Transverse colon (tissue), 4 donors: ENCODE measurements around the gene TEK. TPM values are rescaled to one million over a fixed set of nuclear protein-coding genes. Genes with fewer than 3 reads are reported as not detected.

Source experiments
- DNase-seq: peaks from one replicate; pipeline ENCODE4 v3.0.0-alpha.2; 2019
- H3K27ac ChIP-seq, 4 donors: fragments of 200-600 bp; sonication (generic); 2 replicates each; pipeline ENCODE4 v1.5.1; 2016 to 2018; ENCODE audit warnings: inconsistent platforms in 4 of 4
- H3K27me3 ChIP-seq: fragments of 200-600 bp; sonication (generic); 2 replicates; pipeline ENCODE4 v1.5.1; 2017; ENCODE audit warnings: inconsistent platforms
- H3K36me3 ChIP-seq, 4 donors: fragments of 200-600 bp; sonication (generic); 2 replicates each; pipeline ENCODE4 v1.5.1; 2017 to 2019; ENCODE audit warnings: inconsistent platforms in 4 of 4
- H3K4me1 ChIP-seq, 4 donors: fragments of 200-600 bp; sonication (generic); 2 replicates each; pipeline ENCODE4 v1.5.1; 2017 to 2020; ENCODE audit warnings: inconsistent platforms in 4 of 4
- H3K4me3 ChIP-seq, 4 donors: fragments of 200-600 bp; sonication (generic); 1 replicate in 1 of 4; 2 replicates in 3 of 4; pipeline versions ENCODE4 v1.5.1 to v1.6.1; 2017 to 2019; ENCODE audit warnings: inconsistent platforms in 4 of 4
- H3K9me3 ChIP-seq, 2 donors: fragments of 200-600 bp; sonication (generic); 2 replicates each; pipeline ENCODE4 v1.5.1; 2017 to 2019; ENCODE audit warnings: inconsistent platforms in 2 of 2
- CTCF ChIP-seq, 5 experiments: fragments of 200-600 bp in 3 of 5; fragments of 450-650 bp in 2 of 5; sonication (generic) in 3 of 5; IDR thresholded peaks; 1 replicate in 2 of 5; 2 replicates in 3 of 5; pipeline ENCODE4 v1.5.1; 2016 to 2017; ENCODE audit warnings: antibody characterized with exemption in 5 of 5, inconsistent platforms in 3 of 5, mild to moderate bottlenecking in 2 of 5, moderate library complexity in 1 of 5
- EP300 ChIP-seq: sonication (generic); formaldehyde crosslinking; IDR thresholded peaks from one replicate; pipeline ENCODE4 v1.6.1; 2017; ENCODE audit warnings: antibody characterized with exemption, low read depth
- POLR2A ChIP-seq: fragments of 450-650 bp; IDR thresholded peaks from one replicate; pipeline ENCODE4 v1.6.1; 2016; ENCODE audit warnings: antibody characterized with exemption, mild to moderate bottlenecking, moderate library complexity
- POLR2AphosphoS5 ChIP-seq, 3 donors: sonication (generic); formaldehyde crosslinking; IDR thresholded peaks; one replicate each; pipeline ENCODE4 v1.6.1; 2016; ENCODE audit warnings: antibody characterized with exemption in 3 of 3
- WGBS, 2 donors: methylation state at CpG; one replicate each; pipeline ENCODE4 v1.1.5; 2018; ENCODE audit warnings: low coverage in 1 of 2; 5-methylcytosine and 5-hydroxymethylcytosine counted together
- in situ Hi-C, 4 donors: fragments of 200-750 bp; cut with MboI; loops; one replicate each; pipeline versions ENCODE4 v1.15.0 to v1.15.1; 2017; ENCODE audit warnings: low sequenced_read_pairs in 3 of 4, low pct_ligation_motif_present in 1 of 4, low pct_unique_long_range_greater_than_20kb in 1 of 4
- intact Hi-C: fragments of 100-400 bp; cut with DNase I; formaldehyde crosslinking; loops from one replicate; pipeline ENCODE4 v1.15.1; 2023; ENCODE audit warnings: low total_unique reads
- total RNA-seq, 4 donors: library from RNA; depleted of rRNA; stranded (reverse); fragments of >200 nt; gene quantifications; one replicate each; pipeline ENCODE4 v1.1.0, GENCODE V29; 2016

Gene TEK
- total RNA-seq, result 1 to 10 TPM; 1.5 to 4.0 (median 3.0) TPM

DNA sequence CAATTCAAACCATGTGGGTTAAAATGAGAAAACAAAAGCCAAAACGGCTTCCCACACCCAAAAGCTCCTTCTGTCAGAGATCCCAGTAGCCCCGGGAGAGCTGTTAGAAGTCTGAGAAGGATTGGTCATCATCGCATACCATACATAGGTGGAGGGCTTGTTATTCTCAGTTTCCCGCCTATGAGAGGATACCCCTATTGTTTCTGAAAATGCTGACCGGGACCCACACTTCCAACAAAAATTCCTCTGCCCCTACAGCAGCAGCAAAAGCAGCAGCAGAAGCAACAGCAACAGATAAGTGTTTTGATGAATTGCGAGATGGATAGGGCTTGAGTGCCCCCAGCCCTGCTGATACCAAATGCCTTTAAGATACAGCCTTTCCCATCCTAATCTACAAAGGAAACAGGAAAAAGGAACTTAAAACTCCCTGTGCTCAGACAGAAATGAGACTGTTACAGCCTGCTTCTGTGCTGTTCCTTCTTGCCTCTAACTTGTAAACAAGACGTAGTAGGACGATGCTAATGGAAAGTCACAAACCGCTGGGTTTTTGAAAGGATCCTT lies at the start of gene TEK:
TSS of gene TEK (plus strand) at position 245 of the 561 bp plus-strand sequence. CDS start 366 bp downstream, outside the sequence.
- Histone ChIP-seq H3K9me3 (no peaks in the 10 kb centered on the region), H3K27ac (peak within 1 kb of the TSS in 3 of 4 donors; percentile 13 to 39 (median 33)), H3K4me3 (no peak within 1 kb of the TSS), H3K27me3 (no peaks in the 10 kb centered on the region), H3K36me3 (no peaks in the 10 kb centered on the region), H3K4me1 (no peaks in the 10 kb centered on the region)
- no peak for DNase-seq
- in situ Hi-C loops, result loop anchor here in 1 of 4 donors (25.0 kb wide), 1 partner anchor 428 kb away; the partner anchor contains the start of gene MOB3B
- 60 to 63% methylated on average over 8 to 9 of the region's 9 CpGs for WGBS, 2 donors
- intact Hi-C loops, result no loop called here
- TF ChIP-seq CTCF (IDR thresholded peaks at IDR 0.05) (no peak), POLR2A (no peak), POLR2AphosphoS5 (IDR thresholded peaks at IDR 0.05) (no peak), EP300 (no peak)

DNA sequence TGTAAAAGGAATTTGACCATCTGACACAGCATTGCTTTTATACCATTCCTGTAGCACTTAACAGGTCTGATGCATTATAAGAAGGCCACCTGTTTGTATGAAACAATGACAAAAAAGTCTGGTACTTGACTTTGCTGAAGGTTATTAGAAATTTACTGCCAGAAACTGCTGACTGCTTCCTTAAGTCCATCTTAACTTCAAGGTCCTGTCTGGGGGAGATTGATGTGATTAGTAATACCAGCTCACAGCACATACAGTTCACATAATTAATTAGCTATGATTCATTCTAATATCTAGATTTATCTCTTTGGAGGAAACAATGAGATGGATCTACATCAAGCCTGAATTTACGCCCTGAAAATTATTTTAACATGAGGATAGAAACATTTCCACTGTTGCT lies 49.6 kb upstream of the TEK start:
- peaks cover 0 to 4% (median 0%) of the 10 kb centered on the region in 4 donors for H3K36me3 ChIP-seq
- intact Hi-C loops, result no loop called here
- in situ Hi-C loops, result no loop called here
- H3K27ac ChIP-seq, result no peak overlapping the region
- H3K4me1 ChIP-seq, result peaks cover 0 to 15% (median 3%) of the 10 kb centered on the region in 4 donors
- 78 to 84% methylated on average over 1 of the region's 1 CpG for WGBS, 2 donors
- no peaks in the 10 kb centered on the region for H3K27me3 ChIP-seq
- no peaks in the 10 kb centered on the region for H3K9me3 ChIP-seq
- no peak for TF ChIP-seq CTCF (IDR thresholded peaks at IDR 0.05)
- no peak for TF ChIP-seq POLR2AphosphoS5 (IDR thresholded peaks at IDR 0.05)
- no peak for TF ChIP-seq POLR2A
- TF ChIP-seq EP300, result no peak
- no peak for DNase-seq
- no peak overlapping the region for H3K4me3 ChIP-seq

DNA sequence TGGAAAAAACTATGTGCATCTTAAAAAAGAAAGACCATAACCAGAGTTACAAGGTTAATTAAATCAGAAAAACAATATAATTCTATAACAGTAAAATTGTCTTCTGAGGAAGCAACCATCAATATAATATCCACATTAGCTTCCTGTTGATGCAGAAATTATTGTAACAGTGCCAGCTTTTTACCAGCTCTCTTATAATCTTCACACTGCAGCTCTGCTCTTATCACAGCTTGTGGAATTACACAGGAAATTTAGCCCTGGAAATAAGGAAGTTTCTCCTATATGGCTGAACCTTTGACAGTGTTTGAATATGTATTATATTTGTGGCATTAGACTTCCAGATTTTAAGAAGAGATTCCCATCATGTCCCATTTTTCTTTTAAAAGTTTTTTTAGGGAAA lies 49.1 kb upstream of the TEK start:
- DNase-seq, result no peak
- in situ Hi-C loops (no loop called here), intact Hi-C loops (no loop called here)
- peaks cover 0 to 10% (median 3%) of the 10 kb centered on the region in 4 donors for H3K4me1 ChIP-seq
- TF ChIP-seq CTCF (IDR thresholded peaks at IDR 0.05) (no peak), POLR2AphosphoS5 (IDR thresholded peaks at IDR 0.05) (no peak), POLR2A (no peak)
- H3K27me3 ChIP-seq, result no peaks in the 10 kb centered on the region
- peaks cover 0 to 4% (median 0%) of the 10 kb centered on the region in 4 donors for H3K36me3 ChIP-seq
- peak overlapping the region in 1 of 4 donors; percentile 12 for H3K27ac ChIP-seq
- no peak overlapping the region for H3K4me3 ChIP-seq
- H3K9me3 ChIP-seq, result no peaks in the 10 kb centered on the region

DNA sequence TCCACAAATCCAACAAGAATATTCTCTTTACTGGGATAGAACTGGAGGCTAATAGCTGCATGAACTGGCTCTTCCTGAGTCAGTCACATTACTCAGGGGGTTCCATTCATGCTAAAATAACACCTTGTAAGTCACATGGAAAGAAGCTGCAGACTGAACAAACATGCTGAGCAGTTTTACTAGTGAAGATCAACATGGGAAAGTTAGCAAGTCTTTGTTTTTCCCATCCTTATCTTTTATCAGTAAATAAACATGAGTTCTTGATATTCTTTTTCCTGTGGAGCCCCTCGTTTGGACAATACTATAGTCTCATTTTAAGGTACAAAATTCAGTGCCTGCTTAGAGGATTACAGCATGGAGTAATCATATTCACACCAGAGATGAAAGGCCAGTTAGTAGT lies 43.7 kb upstream of the TEK start:
- Histone ChIP-seq H3K4me3 (no peak overlapping the region), H3K9me3 (no peaks in the 10 kb centered on the region), H3K27me3 (no peaks in the 10 kb centered on the region), H3K36me3 (no peaks in the 10 kb centered on the region), H3K4me1 (peaks cover 0 to 3% (median 0%) of the 10 kb centered on the region in 4 donors), H3K27ac (no peak overlapping the region)
- intact Hi-C loops (no loop called here), in situ Hi-C loops (no loop called here)
- TF ChIP-seq EP300 (no peak), POLR2AphosphoS5 (IDR thresholded peaks at IDR 0.05) (no peak), CTCF (IDR thresholded peaks at IDR 0.05) (no peak), POLR2A (no peak)
- DNase-seq, result no peak
- WGBS, 2 donors, result 24% methylated on average over 1 of the region's 1 CpG; no CpG with 5 or more reads in 1 of the 2 donors
